Measurements from ENCODE around the gene TNFAIP8L1.

Gene TNFAIP8L1

DNA sequence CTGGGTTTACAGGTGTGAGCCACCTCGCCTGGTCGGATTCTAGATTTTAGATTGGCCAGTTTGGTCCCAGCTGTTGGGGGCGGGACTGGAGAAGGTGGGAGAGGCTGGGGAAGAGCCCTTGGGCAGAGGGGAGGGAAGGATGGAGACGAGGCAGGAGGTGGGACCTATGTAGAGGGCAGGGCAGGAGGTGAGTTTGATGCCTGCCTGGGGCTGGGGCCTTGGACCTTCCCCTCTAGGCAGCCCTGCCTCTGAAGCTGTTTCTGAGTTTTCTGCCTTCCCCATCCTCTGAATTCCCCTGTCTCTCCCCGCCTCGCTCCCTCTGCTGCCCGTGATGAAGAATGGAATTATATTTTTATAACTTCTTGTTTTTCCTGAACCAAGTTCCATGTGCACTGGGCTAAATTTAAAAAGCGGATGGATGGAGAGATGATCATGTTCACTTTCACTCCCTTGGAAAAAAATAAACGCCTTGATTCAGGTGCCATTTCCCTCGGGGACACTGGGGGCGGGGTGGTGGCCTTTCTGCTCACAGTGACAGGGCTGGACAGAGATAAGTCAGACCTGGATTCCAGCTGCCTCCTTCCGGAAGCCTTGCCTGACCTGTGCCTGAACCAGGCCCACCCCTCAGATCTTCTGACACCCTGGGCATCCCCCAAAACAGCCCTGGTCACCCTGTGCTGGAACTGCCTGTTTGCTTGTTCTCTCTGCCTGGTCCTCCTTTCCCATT lies 16.5 kb upstream of the TNFAIP8L1 start:
- no peak for DNase-seq (ENCODE audit: low read depth)
- TF ChIP-seq, protein P1, sequence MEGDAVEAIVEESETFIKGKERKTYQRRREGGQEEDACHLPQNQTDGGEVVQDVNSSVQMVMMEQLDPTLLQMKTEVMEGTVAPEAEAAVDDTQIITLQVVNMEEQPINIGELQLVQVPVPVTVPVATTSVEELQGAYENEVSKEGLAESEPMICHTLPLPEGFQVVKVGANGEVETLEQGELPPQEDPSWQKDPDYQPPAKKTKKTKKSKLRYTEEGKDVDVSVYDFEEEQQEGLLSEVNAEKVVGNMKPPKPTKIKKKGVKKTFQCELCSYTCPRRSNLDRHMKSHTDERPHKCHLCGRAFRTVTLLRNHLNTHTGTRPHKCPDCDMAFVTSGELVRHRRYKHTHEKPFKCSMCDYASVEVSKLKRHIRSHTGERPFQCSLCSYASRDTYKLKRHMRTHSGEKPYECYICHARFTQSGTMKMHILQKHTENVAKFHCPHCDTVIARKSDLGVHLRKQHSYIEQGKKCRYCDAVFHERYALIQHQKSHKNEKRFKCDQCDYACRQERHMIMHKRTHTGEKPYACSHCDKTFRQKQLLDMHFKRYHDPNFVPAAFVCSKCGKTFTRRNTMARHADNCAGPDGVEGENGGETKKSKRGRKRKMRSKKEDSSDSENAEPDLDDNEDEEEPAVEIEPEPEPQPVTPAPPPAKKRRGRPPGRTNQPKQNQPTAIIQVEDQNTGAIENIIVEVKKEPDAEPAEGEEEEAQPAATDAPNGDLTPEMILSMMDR (IDR thresholded peaks at IDR 0.05; ENCODE audit: low read depth, low read length, missing control alignments): peak; percentile 14
- no peak overlapping the region for H3K4me3 ChIP-seq (ENCODE audit: low read depth, low read length)
- in situ Hi-C loops (cut with HindIII; ENCODE audit: low sequenced_read_pairs): no loop called here

DNA sequence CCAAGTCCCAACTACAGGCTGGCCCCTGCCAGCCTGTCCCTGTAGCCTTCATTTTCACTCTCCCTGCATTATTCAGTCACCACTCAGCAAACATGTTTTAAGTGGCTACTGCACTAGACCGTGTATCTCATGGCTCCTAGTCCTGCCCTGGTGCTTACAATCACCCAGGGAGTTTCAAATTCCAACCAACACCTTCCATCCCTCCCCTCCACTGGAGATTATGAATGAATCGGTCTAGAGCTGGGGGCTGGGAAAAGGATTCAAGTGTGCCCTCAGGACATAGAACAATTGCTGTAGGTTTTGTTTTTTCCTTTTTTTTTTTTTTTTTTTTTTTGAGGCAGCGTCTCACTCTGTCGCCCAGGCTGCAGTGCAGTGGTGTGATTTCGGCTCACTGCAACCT lies 15.0 kb upstream of the TNFAIP8L1 start:
- H3K4me3 ChIP-seq (ENCODE audit: low read depth, low read length): no peak overlapping the region
- TF ChIP-seq, protein P1 (IDR thresholded peaks at IDR 0.05; ENCODE audit: low read depth, low read length, missing control alignments): no peak
- in situ Hi-C loops (cut with HindIII; ENCODE audit: low sequenced_read_pairs): no loop called here
- no peak for DNase-seq (ENCODE audit: low read depth)

DNA sequence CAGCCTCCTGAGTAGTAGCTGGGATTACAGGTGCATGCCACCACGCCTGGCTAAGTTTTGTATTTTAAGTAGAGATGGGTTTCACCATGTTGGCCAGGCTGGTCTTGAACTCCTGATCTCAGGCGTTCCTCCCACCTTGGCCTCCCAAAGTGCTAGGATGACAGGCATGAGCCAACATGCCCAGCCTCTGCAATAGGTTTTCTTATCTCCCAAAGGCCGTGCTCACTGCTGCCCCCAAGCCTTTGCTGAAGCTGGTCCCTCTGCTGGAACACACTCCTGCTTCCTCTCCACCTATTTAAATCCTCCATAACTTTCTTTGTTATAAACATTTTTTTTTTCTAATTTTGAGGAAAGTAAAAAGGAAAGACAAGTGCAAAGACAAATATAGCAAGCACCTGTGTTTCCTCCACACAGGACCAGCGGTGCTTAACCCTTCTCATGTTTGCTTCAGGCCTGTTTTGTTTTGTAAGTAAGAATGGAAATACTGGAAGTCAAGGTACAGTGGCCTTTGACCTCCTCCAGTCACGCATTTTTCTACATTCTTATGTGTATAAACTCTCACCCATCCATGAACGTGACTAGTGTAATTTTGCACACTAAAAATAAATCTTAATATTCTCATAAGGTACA lies 14.5 kb upstream of the TNFAIP8L1 start:
- no peak overlapping the region for H3K4me3 ChIP-seq (ENCODE audit: low read depth, low read length)
- TF ChIP-seq, protein P1 (IDR thresholded peaks at IDR 0.05; ENCODE audit: low read depth, low read length, missing control alignments): peak; percentile 49
- DNase-seq (ENCODE audit: low read depth): no peak
- in situ Hi-C loops (cut with HindIII; ENCODE audit: low sequenced_read_pairs): no loop called here

DNA sequence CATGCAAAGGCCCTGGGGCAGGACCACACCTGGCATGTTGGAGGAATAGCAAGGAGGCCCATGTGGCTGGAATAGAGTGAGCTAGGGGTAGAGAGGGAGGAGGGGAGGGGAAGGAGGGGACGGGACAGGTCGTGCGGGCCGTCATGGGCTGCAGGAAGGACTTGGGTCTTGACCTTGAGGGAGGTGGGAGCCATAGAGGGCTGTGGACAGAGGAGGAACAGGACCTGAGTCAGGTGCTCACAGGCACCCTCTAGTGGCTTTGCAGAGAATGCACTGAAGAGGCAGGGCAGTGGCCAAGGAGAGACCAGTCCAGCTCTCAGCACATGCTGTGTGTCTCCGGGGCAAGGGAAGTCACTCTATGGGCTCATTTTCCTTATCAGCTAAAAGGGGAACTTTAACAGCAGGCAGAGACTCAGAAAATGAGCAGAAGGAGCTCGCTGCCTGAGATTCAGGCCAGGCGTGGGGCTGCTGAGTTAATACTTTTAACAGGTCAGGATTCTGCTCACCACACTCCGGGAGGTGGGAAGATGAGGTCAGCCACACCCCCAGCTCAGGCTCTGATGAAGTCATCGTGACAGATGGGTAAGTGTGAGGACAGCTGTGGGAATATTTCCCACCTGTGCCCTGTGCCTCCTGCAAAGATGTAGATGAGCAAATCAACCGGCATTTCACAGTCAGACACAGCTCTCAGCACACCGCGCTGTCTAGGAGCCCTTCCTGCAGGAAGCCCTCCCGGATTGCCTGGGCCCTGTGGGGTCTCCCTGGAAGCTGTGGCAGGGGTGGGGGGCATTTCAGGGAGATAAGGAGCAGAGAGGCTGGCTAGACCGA lies 6.0 kb upstream of the TNFAIP8L1 start:
- no peak overlapping the region for H3K4me3 ChIP-seq (ENCODE audit: low read depth, low read length)
- in situ Hi-C loops (cut with HindIII; ENCODE audit: low sequenced_read_pairs): no loop called here
- DNase-seq (ENCODE audit: low read depth): no peak
- TF ChIP-seq, protein P1 (IDR thresholded peaks at IDR 0.05; ENCODE audit: low read depth, low read length, missing control alignments): peak; percentile 87

DNA sequence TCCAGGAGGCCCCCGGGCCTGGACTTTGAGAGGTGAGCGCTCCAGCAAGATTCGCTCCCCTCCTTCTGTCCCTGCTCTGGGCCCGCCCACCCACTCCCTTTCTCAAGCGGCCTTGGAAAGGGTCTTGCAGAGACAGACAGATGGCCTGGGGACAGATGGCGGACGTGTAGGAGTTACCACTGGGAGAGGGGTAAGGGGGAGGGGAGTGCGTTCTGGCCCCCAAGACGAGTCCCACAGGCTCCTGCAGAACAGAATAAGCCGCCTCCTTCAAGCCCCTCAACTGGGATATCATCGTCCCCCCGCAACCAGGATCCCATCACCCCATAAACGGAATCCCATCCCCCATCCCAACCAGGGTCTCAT lies 3.6 kb upstream of the TNFAIP8L1 start:
- no peak for DNase-seq (ENCODE audit: low read depth)
- peak overlapping the region; percentile 40 for H3K4me3 ChIP-seq (ENCODE audit: low read depth, low read length)
- TF ChIP-seq, protein P1 (IDR thresholded peaks at IDR 0.05; ENCODE audit: low read depth, low read length, missing control alignments): no peak
- in situ Hi-C loops (cut with HindIII; ENCODE audit: low sequenced_read_pairs): no loop called here

DNA sequence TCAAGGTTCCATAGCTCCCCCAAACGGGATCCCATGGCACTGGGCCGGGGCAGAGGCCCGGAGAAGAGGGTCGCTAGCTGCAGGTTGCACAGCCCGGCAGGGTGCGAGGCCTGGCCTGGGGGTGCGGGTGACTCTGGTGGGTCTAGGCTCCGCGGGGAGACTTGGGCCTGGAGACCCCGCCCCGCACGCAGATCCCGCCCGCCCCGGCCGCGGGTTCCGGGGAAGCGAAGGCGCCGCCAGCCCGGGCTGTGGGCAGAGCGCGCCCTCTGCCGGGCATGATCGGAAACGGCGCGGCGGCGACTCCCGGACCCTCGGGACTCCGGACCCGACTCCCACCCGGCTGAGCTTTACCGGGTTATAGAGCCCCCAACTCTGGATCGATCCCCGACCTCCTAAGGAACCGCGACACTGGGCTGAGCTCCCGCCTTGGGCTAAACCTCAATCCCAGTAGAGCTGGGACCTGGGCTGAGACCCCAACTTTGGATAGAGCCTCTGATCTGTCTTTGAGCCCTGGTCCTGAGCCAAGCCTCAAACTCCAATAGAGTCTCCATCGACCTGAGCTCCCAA lies 3.1 kb upstream of the TNFAIP8L1 start:
- H3K4me3 ChIP-seq (ENCODE audit: low read depth, low read length): peak overlapping the region; percentile 40
- no peak for DNase-seq (ENCODE audit: low read depth)
- TF ChIP-seq, protein P1 (IDR thresholded peaks at IDR 0.05; ENCODE audit: low read depth, low read length, missing control alignments): peak; percentile 83
- in situ Hi-C loops (cut with HindIII; ENCODE audit: low sequenced_read_pairs): no loop called here
